ENCODE results near the gene HSD11B2.

The HSD11B2 gene

GRCh38 chr16:67442581-67443255, 11.8 kb downstream of the HSD11B2 start:
- TF ChIP-seq CTCF (IDR thresholded peaks at IDR 0.05; ENCODE audit: low read length, missing control alignments) = no peak
- no peak overlapping the region for H3K4me3 ChIP-seq (replicated peaks; ENCODE audit: low read depth, low read length)
- no peak for DNase-seq (ENCODE audit: low read depth)

GRCh38 chr16:67443265-67443664, 12.3 kb downstream of the HSD11B2 start:
- no peak overlapping the region for H3K4me3 ChIP-seq (replicated peaks; ENCODE audit: low read depth, low read length)
- no peak for DNase-seq (ENCODE audit: low read depth)
- TF ChIP-seq CTCF (IDR thresholded peaks at IDR 0.05; ENCODE audit: low read length, missing control alignments) = no peak

- no peak overlapping the region for H3K4me3 ChIP-seq (replicated peaks; ENCODE audit: low read depth, low read length)
- TF ChIP-seq CTCF (IDR thresholded peaks at IDR 0.05; ENCODE audit: low read length, missing control alignments) = no peak
- DNase-seq (ENCODE audit: low read depth) = no peak
Measured at GRCh38 chr16:67444259-67445125, 13.6 kb downstream of the HSD11B2 start.

GRCh38 chr16:67445126-67445426, 14.2 kb downstream of the HSD11B2 start:
- TF ChIP-seq CTCF (IDR thresholded peaks at IDR 0.05; ENCODE audit: low read length, missing control alignments) = no peak
- DNase-seq (ENCODE audit: low read depth) = no peak
- no peak overlapping the region for H3K4me3 ChIP-seq (replicated peaks; ENCODE audit: low read depth, low read length)

GRCh38 chr16:67445441-67445912, 14.6 kb downstream of the HSD11B2 start:
- H3K4me3 ChIP-seq (replicated peaks; ENCODE audit: low read depth, low read length) = no peak overlapping the region
- TF ChIP-seq CTCF (IDR thresholded peaks at IDR 0.05; ENCODE audit: low read length, missing control alignments) = no peak
- no peak for DNase-seq (ENCODE audit: low read depth)

- peak; percentile 50 for DNase-seq (ENCODE audit: low read depth)
- H3K4me3 ChIP-seq (replicated peaks; ENCODE audit: low read depth, low read length) = no peak overlapping the region
- peak; percentile 9 for TF ChIP-seq CTCF (IDR thresholded peaks at IDR 0.05; ENCODE audit: low read length, missing control alignments)
Measured at GRCh38 chr16:67445913-67446907, 15.3 kb downstream of the HSD11B2 start.
